Neuronal stem cell (in vitro differentiated cells): ENCODE measurements around the gene PKDREJ. TPM values are rescaled to one million over a fixed set of nuclear protein-coding genes. Genes with fewer than 3 reads are reported as not detected.
"Not testable (repeated sequence)": the region's sequence is repeated elsewhere in the genome, so short reads cannot be mapped to it uniquely, and the experiment has no call there.

ENCODE experiments used
- DNase-seq: peaks from one replicate; pipeline ENCODE4 v3.0.0-alpha.2; 2013; ENCODE audit warnings: low spot score
- H2AFZ ChIP-seq: one replicate; pipeline ENCODE4 v1.6.1; 2013; ENCODE audit warnings: mild to moderate bottlenecking, low read length, inconsistent platforms
- H2AK5ac ChIP-seq: 2 replicates; pipeline ENCODE4 v1.6.1; 2013; ENCODE audit warnings: low read depth, mild to moderate bottlenecking, inconsistent platforms, low read length, moderate library complexity, mixed read lengths
- H2BK120ac ChIP-seq: 2 replicates; pipeline ENCODE4 v1.6.1; 2013; ENCODE audit warnings: low read depth, mild to moderate bottlenecking, inconsistent platforms, low read length, moderate library complexity, mixed read lengths
- H2BK12ac ChIP-seq: one replicate; pipeline ENCODE4 v1.6.1; 2013; ENCODE audit warnings: low read length, inconsistent platforms
- H2BK15ac ChIP-seq: 2 replicates; pipeline ENCODE4 v1.6.1; 2013; ENCODE audit warnings: mild to moderate bottlenecking, low read length, inconsistent platforms, mixed read lengths
- H2BK5ac ChIP-seq: one replicate; pipeline ENCODE4 v1.6.1; 2013; ENCODE audit warnings: inconsistent platforms, mild to moderate bottlenecking, low read length, moderate library complexity
- H3K14ac ChIP-seq: one replicate; pipeline ENCODE4 v1.6.1; 2013; ENCODE audit warnings: low read length, inconsistent platforms
- H3K18ac ChIP-seq: 2 replicates; pipeline ENCODE4 v1.6.1; 2013; ENCODE audit warnings: low read length, inconsistent platforms
- H3K23ac ChIP-seq: 2 replicates; pipeline ENCODE4 v1.6.1; 2013; ENCODE audit warnings: low read depth, mild to moderate bottlenecking, mixed read lengths, low read length, inconsistent platforms; ENCODE audit not compliant: poor library complexity
- H3K27ac ChIP-seq: replicated peaks from 3 replicates; pipeline ENCODE4 v1.5.1; 2013; ENCODE audit warnings: low read length, inconsistent platforms
- H3K27me3 ChIP-seq, 3 experiments: 2 replicates each; pipeline ENCODE4 v1.6.1; 2013; ENCODE audit warnings: low read length in 3 of 3, mild to moderate bottlenecking in 2 of 3, inconsistent platforms in 1 of 3, low read depth in 1 of 3, mixed read lengths in 1 of 3, moderate library complexity in 1 of 3; ENCODE audit not compliant: control insufficient read depth in 3 of 3, insufficient read depth in 3 of 3
- H3K36me3 ChIP-seq, 2 donors: replicated peaks in 1 of 2; 2 replicates each; pipeline ENCODE4 v1.6.1; 2013; ENCODE audit warnings: low read length in 2 of 2; ENCODE audit not compliant: control insufficient read depth in 2 of 2, insufficient read depth in 2 of 2
- H3K4ac ChIP-seq: 2 replicates; pipeline ENCODE4 v1.6.1; 2013; ENCODE audit warnings: inconsistent platforms, mild to moderate bottlenecking, low read length, moderate library complexity
- H3K4me1 ChIP-seq, 2 donors: 1 replicate in 1 of 2; 2 replicates in 1 of 2; pipeline ENCODE4 v1.6.1; 2013; ENCODE audit warnings: low read length in 2 of 2, low read depth in 1 of 2; ENCODE audit not compliant: control insufficient read depth in 2 of 2, insufficient read depth in 1 of 2
- H3K4me2 ChIP-seq: one replicate; pipeline ENCODE4 v1.6.1; 2013; ENCODE audit warnings: mild to moderate bottlenecking, low read length, inconsistent platforms; ENCODE audit not compliant: insufficient read depth, poor library complexity, severe bottlenecking
- H3K4me3 ChIP-seq, 2 donors: 2 replicates each; pipeline ENCODE4 v1.5.1; 2013; ENCODE audit warnings: low read length in 2 of 2, mild to moderate bottlenecking in 2 of 2, inconsistent platforms in 1 of 2, moderate library complexity in 1 of 2
- H3K79me1 ChIP-seq: one replicate; pipeline ENCODE4 v1.6.1; 2013; ENCODE audit warnings: low read depth, mild to moderate bottlenecking, inconsistent platforms, low read length, moderate library complexity
- H3K9ac ChIP-seq: one replicate; pipeline ENCODE4 v1.6.1; 2013; ENCODE audit warnings: mild to moderate bottlenecking, low read depth, low read length, inconsistent platforms; ENCODE audit not compliant: poor library complexity
- H3K9me3 ChIP-seq, 2 donors: replicated peaks in 1 of 2; 2 replicates each; pipeline versions ENCODE3 to v1.6.1; 2013; ENCODE audit warnings: low read length in 2 of 2, mild to moderate bottlenecking in 2 of 2, inconsistent platforms in 1 of 2, low read depth in 1 of 2, mixed read lengths in 1 of 2, moderate library complexity in 1 of 2; ENCODE audit not compliant: control insufficient read depth in 2 of 2, insufficient read depth in 1 of 2
- H4K8ac ChIP-seq: one replicate; pipeline ENCODE4 v1.6.1; 2013; ENCODE audit warnings: low read depth, mild to moderate bottlenecking, inconsistent platforms, low read length, moderate library complexity
- H4K91ac ChIP-seq: one replicate; pipeline ENCODE4 v1.6.1; 2013; ENCODE audit warnings: low read length, low read depth, mild to moderate bottlenecking, inconsistent platforms; ENCODE audit not compliant: poor library complexity
- WGBS, 2 donors: extraction: QIAGEN DNeasy Blood & Tissue Kit; methylation state at CpG; one replicate each; pipeline ENCODE4 v1.1.7; 2013; ENCODE audit warnings: missing lambda C conversion rate in 2 of 2, mixed read lengths in 1 of 2; ENCODE audit not compliant: insufficient read length in 2 of 2, insufficient replicate concordance in 1 of 2; ENCODE audit errors: extremely low coverage in 2 of 2; 5-methylcytosine and 5-hydroxymethylcytosine counted together
- polyA plus RNA-seq, 2 experiments: library from polyadenylated mRNA; stranded (reverse); fragments of 200-250 nt; gene quantifications; one replicate each; pipeline ENCODE4 v1.2.3, GENCODE V29; 2013

Gene PKDREJ, protein sequence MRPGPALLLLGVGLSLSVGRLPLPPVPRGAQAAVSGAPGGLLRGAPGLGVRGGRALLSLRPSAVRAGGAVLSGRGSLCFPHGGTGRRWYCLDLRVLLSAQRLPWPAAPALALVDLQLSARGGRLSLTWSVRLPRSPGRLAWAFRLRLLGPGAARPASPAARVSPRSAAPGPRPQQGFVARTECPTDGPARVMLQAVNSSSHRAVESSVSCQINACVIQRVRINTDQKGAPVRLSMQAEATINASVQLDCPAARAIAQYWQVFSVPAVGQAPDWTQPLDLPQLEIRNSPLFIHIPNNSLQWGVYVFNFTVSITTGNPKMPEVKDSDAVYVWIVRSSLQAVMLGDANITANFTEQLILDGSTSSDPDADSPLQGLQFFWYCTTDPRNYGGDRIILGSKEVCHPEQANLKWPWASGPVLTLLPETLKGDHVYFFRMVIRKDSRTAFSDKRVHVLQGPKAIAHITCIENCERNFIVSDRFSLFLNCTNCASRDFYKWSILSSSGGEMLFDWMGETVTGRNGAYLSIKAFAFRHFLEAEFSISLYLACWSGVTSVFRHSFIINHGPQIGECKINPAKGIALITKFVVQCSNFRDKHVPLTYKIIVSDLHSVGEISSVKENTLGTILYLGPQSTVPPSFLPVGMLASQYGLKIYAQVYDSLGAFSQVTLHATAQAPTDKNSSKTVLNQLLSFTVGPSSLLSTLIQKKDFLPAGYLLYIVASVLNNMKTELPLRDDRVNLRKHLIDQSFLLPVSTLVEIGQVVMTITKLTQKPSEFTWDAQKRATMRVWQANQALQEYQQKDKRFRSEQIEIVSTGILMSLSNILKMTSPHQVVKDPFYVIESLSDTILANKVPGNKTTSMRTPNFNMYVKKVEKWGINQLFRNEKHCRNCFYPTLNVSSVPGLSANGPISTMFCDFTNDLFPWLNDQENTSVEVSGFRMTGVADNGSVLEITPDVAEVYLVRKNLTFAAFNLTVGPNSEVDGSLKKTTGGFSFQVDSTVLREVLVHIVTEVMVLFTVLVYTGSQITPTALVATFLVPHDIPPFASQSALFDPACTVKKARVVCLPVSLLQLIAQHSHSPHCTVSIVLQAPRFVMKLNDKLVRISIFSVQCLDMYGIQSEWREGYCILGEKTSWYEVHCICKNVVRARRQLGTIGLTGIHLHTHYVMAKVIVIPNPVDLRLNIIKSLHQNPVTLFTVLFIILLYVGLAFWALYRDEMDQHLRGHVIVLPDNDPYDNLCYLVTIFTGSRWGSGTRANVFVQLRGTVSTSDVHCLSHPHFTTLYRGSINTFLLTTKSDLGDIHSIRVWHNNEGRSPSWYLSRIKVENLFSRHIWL (N-terminal part only)
- not detected for polyA plus RNA-seq (2013, experiment 1 of 2)
- not detected for polyA plus RNA-seq (2013, experiment 2 of 2)

DNA sequence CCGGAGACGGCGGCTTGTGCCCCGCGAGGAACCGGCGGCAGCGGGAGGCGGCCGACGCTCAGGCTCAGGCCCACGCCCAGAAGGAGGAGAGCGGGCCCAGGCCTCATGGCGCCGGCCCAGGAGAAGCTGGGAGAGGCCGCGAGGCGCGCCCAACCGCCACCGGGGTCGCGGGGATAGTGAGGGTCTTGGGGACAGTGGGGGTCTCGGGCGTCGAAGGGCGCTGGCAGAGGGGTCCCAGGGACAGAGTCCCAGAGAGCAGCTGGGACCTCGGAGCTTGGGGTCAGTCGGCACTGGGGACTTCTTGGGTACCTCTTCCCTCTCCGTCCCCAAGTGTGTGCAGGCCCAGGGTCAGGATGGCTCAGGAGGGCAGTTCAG is at the start of gene PKDREJ:
PKDREJ (minus strand) TSS at position 128 of the 375 bp plus-strand sequence; CDS start at position 107, 21 bp downstream.
- Histone ChIP-seq H2AFZ (no peak within 1 kb of the TSS), H2BK15ac (no peak within 1 kb of the TSS), H3K4me3 (peak within 1 kb of the TSS in 1 of 2 donors; percentile 64), H2BK12ac (no peak within 1 kb of the TSS), H2BK120ac (no peak within 1 kb of the TSS), H3K27me3 (peaks cover 18 to 52% (median 42%) of the 10 kb centered on the region in 3 experiments), H3K14ac (no peak within 1 kb of the TSS), H3K9ac (peak within 1 kb of the TSS; percentile 51), H3K9me3 (peaks cover 33 to 74% of the 10 kb centered on the region in 2 donors), H4K8ac (no peak within 1 kb of the TSS), H3K27ac (no peak within 1 kb of the TSS), H3K18ac (peak within 1 kb of the TSS; percentile 77), H2BK5ac (no peak within 1 kb of the TSS), H3K36me3 (no peaks in the 10 kb centered on the region), H3K4me1 (peaks cover 0 to 2% of the 10 kb centered on the region in 2 donors), H3K79me1 (no peaks in the 10 kb centered on the region), H4K91ac (no peak within 1 kb of the TSS), H3K4ac (no peak within 1 kb of the TSS), H3K23ac (peak within 1 kb of the TSS; percentile 69), H3K4me2 (peak within 1 kb of the TSS; percentile 64), H2AK5ac (peak within 1 kb of the TSS; percentile 24)
- DNase-seq, result no peak
- no CpG with 5 or more reads among the region's 30 CpGs for WGBS, 2 donors

DNA sequence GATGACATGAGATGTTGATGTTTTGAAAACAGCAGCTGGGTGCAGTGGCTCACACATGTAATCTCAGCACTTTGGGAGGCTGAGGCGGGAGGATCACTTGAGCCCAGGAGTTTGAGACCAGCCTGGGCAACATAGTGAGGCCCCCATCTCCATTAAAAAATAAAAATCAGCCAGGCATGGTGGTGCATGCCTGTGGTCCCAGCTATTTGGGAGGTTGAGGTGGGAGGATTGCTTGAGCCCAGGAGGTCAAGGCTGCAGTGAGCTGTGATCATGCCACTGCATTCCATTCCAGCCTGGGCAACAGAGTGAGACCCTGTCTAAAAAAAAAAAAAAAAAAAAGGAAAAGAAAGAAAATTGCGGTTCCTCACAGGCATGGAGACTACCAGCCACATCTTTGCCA is 49.7 kb upstream of the PKDREJ start:
- H4K91ac ChIP-seq, H3K9ac ChIP-seq, H3K4me2 ChIP-seq, H3K4ac ChIP-seq, H3K79me1 ChIP-seq, H2BK15ac ChIP-seq, H3K27me3 ChIP-seq, H3K27ac ChIP-seq, H3K14ac ChIP-seq, H2BK120ac ChIP-seq, H3K9me3 ChIP-seq, DNase-seq, H3K23ac ChIP-seq, H3K4me3 ChIP-seq, H2AFZ ChIP-seq, H3K18ac ChIP-seq, H2AK5ac ChIP-seq, H2BK12ac ChIP-seq, H3K4me1 ChIP-seq, H4K8ac ChIP-seq, H2BK5ac ChIP-seq: not testable (repeated sequence)
- H3K36me3 ChIP-seq, result peaks cover 37 to 94% of the 10 kb centered on the region in 2 donors
- WGBS, 2 donors, result no CpG with 5 or more reads among the region's 2 CpGs

DNA sequence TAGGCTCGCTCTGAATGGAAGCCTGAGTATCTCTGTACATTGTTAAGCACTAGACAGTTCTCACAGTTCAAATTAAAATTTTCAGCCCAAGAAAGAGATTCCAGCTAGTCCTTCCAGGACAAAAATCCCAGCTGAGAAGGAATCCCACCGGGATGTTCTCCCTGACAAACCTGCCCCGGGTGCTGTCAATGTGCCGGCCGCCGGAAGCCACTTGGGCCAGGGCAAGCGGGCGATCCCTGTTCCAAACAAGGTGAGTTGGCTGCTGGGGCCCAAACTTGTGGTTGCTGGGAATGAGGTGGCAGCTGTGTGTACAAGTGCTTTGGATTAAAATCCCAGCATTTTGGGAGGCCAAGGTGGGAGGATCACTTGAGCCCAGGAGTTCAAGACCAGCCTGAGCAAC is 48.9 kb upstream of the PKDREJ start:
- Histone ChIP-seq H2AFZ (no peak overlapping the region), H3K4ac (no peak overlapping the region), H3K4me3 (no peak overlapping the region), H3K36me3 (peaks cover 32 to 92% of the 10 kb centered on the region in 2 donors), H3K27me3 (no peaks in the 10 kb centered on the region), H3K14ac (no peak overlapping the region), H3K9me3 (no peaks in the 10 kb centered on the region), H3K79me1 (peaks cover 7% of the 10 kb centered on the region), H3K18ac (no peak overlapping the region), H4K8ac (no peak overlapping the region), H2BK120ac (no peak overlapping the region), H3K4me2 (no peak overlapping the region), H2BK12ac (no peak overlapping the region), H2BK15ac (no peak overlapping the region), H3K9ac (no peak overlapping the region), H2AK5ac (no peak overlapping the region), H4K91ac (no peak overlapping the region), H3K27ac (no peak overlapping the region), H3K4me1 (no peaks in the 10 kb centered on the region), H2BK5ac (no peak overlapping the region), H3K23ac (no peak overlapping the region)
- no peak for DNase-seq
- WGBS, 2 donors, result no CpG with 5 or more reads among the region's 8 CpGs
